Measurements from ENCODE around the gene NME4. TPM values are rescaled to one million over a fixed set of nuclear protein-coding genes. Genes with fewer than 3 reads are reported as not detected.
A peak's percentile ranks its signal among the peaks of the same experiment; 100 is the strongest.

Gene NME4
- total RNA-seq, 5 donors from 2014 or later (not counting 1 experiment from before 2014, with no cell fraction given), result 32.5 to 48.4 (median 41.3) TPM

GRCh38 chr16:371515-372301 lies 25.3 kb upstream of the NME4 start:
- ChIA-PET CTCF (no interaction called here), POLR2A (no interaction called here)
- Mint-ChIP-seq H3K4me3 (peak overlapping the region in 1 of 3 donors; percentile 12), H3K4me1 (peaks cover 15 to 24% (median 18%) of the 10 kb centered on the region in 3 donors), H3K36me3 (peaks cover 15% of the 10 kb centered on the region), H3K27ac (peak overlapping the region; percentile 52 to 76), H3K27me3 (no peaks in the 10 kb centered on the region), H3K9me3 (no peaks in the 10 kb centered on the region)
- Histone ChIP-seq H3K9me3 (no peaks in the 10 kb centered on the region), H3K4me1 (ENCODE audit: control insufficient read depth in 1 of 2, extremely low read depth in 1 of 2, insufficient read depth in 2 of 2, low read length in 2 of 2) (peaks cover 2 to 28% of the 10 kb centered on the region in 2 experiments), H3K27ac (ENCODE audit: low read length) (no peak overlapping the region), H3K27me3 (replicated peaks in 1 of 2; ENCODE audit: control insufficient read depth in 2 of 2, extremely low read depth in 1 of 2, insufficient read depth in 2 of 2, low read length in 1 of 2) (no peaks in the 10 kb centered on the region), H3K36me3 (ENCODE audit: control insufficient read depth in 2 of 2, extremely low read depth in 1 of 2, insufficient read depth in 1 of 2, low read length in 1 of 2) (peaks cover 27 to 54% of the 10 kb centered on the region in 2 donors), H3K4me3 (ENCODE audit: control insufficient read depth in 1 of 2, extremely low read depth in 1 of 2, low read length in 1 of 2) (no peak overlapping the region)
- DNase-seq, result no peak
- no peak for ATAC-seq (replicated peaks in 1 of 4)
- 92% methylated on average over 29 of the region's 31 CpGs for WGBS (ENCODE audit: insufficient coverage)

- Histone ChIP-seq H3K9me3 (no peaks in the 10 kb centered on the region), H3K36me3 (ENCODE audit: control insufficient read depth in 2 of 2, extremely low read depth in 1 of 2, insufficient read depth in 1 of 2, low read length in 1 of 2) (peaks cover 27 to 60% of the 10 kb centered on the region in 2 donors), H3K27ac (ENCODE audit: low read length) (no peak overlapping the region), H3K4me3 (ENCODE audit: control insufficient read depth in 1 of 2, extremely low read depth in 1 of 2, low read length in 1 of 2) (no peak overlapping the region), H3K27me3 (replicated peaks in 1 of 2; ENCODE audit: control insufficient read depth in 2 of 2, extremely low read depth in 1 of 2, insufficient read depth in 2 of 2, low read length in 1 of 2) (no peaks in the 10 kb centered on the region), H3K4me1 (ENCODE audit: control insufficient read depth in 1 of 2, extremely low read depth in 1 of 2, insufficient read depth in 2 of 2, low read length in 2 of 2) (peaks cover 2 to 28% of the 10 kb centered on the region in 2 experiments)
- Mint-ChIP-seq H3K4me1 (peaks cover 15 to 24% (median 18%) of the 10 kb centered on the region in 3 donors), H3K27ac (no peak overlapping the region), H3K36me3 (peaks cover 11% of the 10 kb centered on the region), H3K27me3 (no peaks in the 10 kb centered on the region), H3K4me3 (no peak overlapping the region), H3K9me3 (no peaks in the 10 kb centered on the region)
- WGBS (ENCODE audit: insufficient coverage), result 94% methylated on average over 19 of the region's 19 CpGs
- DNase-seq, result no peak
- ChIA-PET CTCF (no interaction called here), POLR2A (no interaction called here)
- ATAC-seq (replicated peaks in 1 of 4), result no peak
These were observed 24.6 kb upstream of the NME4 start for GRCh38 chr16:372302-372983.

- CTCF ChIA-PET, result no interaction called here
- Mint-ChIP-seq H3K27me3 (no peaks in the 10 kb centered on the region), H3K9me3 (no peaks in the 10 kb centered on the region), H3K36me3 (peaks cover 11% of the 10 kb centered on the region), H3K4me1 (peaks cover 15 to 24% (median 18%) of the 10 kb centered on the region in 3 donors), H3K4me3 (no peak overlapping the region), H3K27ac (no peak overlapping the region)
- WGBS (ENCODE audit: insufficient coverage), result 96% methylated on average over 4 of the region's 5 CpGs
- ATAC-seq (replicated peaks in 1 of 4) (no peak), DNase-seq (no peak)
- Histone ChIP-seq H3K4me1 (ENCODE audit: control insufficient read depth in 1 of 2, extremely low read depth in 1 of 2, insufficient read depth in 2 of 2, low read length in 2 of 2) (peaks cover 2 to 28% of the 10 kb centered on the region in 2 experiments), H3K36me3 (ENCODE audit: control insufficient read depth in 2 of 2, extremely low read depth in 1 of 2, insufficient read depth in 1 of 2, low read length in 1 of 2) (peaks cover 27 to 59% of the 10 kb centered on the region in 2 donors), H3K27me3 (replicated peaks in 1 of 2; ENCODE audit: control insufficient read depth in 2 of 2, extremely low read depth in 1 of 2, insufficient read depth in 2 of 2, low read length in 1 of 2) (no peaks in the 10 kb centered on the region), H3K9me3 (no peaks in the 10 kb centered on the region), H3K27ac (ENCODE audit: low read length) (no peak overlapping the region), H3K4me3 (ENCODE audit: control insufficient read depth in 1 of 2, extremely low read depth in 1 of 2, low read length in 1 of 2) (no peak overlapping the region)
- POLR2A ChIA-PET, result no interaction called here
These were observed 23.9 kb upstream of the NME4 start for GRCh38 chr16:373020-373598.

DNA sequence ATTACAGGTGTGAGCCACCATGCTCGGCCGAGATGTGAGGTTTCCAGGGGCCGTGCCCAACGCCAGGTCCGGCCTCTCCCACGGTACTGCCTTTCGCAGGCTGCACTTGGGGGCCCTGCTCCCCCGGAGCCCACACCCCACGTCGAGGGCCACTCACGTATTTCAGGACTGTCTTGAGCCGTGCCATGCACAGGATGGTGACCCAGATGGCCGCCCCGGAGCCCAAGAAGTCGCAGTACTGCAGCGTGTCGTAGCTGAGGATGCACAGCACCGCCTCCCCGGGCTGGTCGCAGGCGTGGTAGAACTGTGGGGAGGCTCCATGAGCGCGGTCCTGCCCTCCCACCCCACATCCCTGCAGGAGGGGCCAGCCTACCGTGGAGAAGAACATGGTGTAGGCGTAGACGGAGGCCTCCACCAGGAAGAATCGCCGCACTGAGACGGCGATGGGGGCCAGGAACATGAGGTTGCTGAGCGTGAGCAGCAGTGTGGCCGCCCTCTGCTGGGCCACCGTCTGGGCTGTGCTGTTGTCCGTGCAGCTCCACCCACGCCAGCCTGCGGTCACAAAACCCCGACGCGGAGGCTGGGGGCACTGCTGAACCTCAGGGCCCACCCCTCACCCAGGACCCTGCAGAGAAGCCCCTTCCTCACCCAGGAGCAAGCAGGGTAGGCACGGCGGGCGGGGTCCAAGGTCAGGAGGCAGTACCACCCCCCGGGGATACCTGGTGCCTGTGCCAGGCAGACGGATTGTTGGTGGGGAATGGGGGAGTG lies 23.0 kb upstream of the NME4 start:
- peaks cover 18 to 28% (median 20%) of the 10 kb centered on the region in 3 donors for H3K4me1 Mint-ChIP-seq
- no peak overlapping the region for H3K4me3 Mint-ChIP-seq
- 95% methylated on average over 28 of the region's 44 CpGs for WGBS (ENCODE audit: insufficient coverage)
- no peak overlapping the region for H3K27ac Mint-ChIP-seq
- DNase-seq (no peak), ATAC-seq (replicated peaks in 1 of 4) (no peak)
- H3K36me3 Mint-ChIP-seq, result peaks cover 7% of the 10 kb centered on the region
- Histone ChIP-seq H3K27me3 (replicated peaks in 1 of 2; ENCODE audit: control insufficient read depth in 2 of 2, extremely low read depth in 1 of 2, insufficient read depth in 2 of 2, low read length in 1 of 2) (no peaks in the 10 kb centered on the region), H3K4me3 (ENCODE audit: control insufficient read depth in 1 of 2, extremely low read depth in 1 of 2, low read length in 1 of 2) (no peak overlapping the region), H3K4me1 (ENCODE audit: control insufficient read depth in 1 of 2, extremely low read depth in 1 of 2, insufficient read depth in 2 of 2, low read length in 2 of 2) (peaks cover 2 to 33% of the 10 kb centered on the region in 2 experiments), H3K36me3 (ENCODE audit: control insufficient read depth in 2 of 2, extremely low read depth in 1 of 2, insufficient read depth in 1 of 2, low read length in 1 of 2) (peaks cover 27 to 56% of the 10 kb centered on the region in 2 donors), H3K27ac (ENCODE audit: low read length) (no peak overlapping the region), H3K9me3 (no peaks in the 10 kb centered on the region)
- POLR2A ChIA-PET, result no interaction called here
- CTCF ChIA-PET, result no interaction called here
- no peaks in the 10 kb centered on the region for H3K9me3 Mint-ChIP-seq
- no peaks in the 10 kb centered on the region for H3K27me3 Mint-ChIP-seq

DNA sequence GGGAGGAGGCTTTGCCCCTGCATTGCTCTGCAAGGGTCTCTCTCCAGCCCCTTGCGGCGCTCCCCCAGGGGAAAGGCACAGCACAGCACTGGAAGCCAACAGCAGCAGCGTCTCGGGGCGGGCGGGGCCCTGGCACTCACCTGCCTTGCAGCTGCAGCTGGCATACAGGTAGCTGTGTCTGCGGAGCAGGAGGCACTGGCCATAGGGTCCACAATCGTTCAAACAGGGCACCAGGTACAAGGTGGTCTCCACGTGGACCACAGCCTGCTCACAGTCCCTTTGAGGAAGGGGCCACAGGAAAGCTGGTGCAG lies 22.4 kb upstream of the NME4 start:
- no peak for DNase-seq
- no peaks in the 10 kb centered on the region for H3K27me3 ChIP-seq (replicated peaks in 1 of 2; ENCODE audit: control insufficient read depth in 2 of 2, extremely low read depth in 1 of 2, insufficient read depth in 2 of 2, low read length in 1 of 2)
- 96% methylated on average over 9 of the region's 9 CpGs for WGBS (ENCODE audit: insufficient coverage)
- POLR2A ChIA-PET, result no interaction called here
- peaks cover 17 to 30% (median 20%) of the 10 kb centered on the region in 3 donors for H3K4me1 Mint-ChIP-seq
- no peak overlapping the region for H3K4me3 Mint-ChIP-seq
- CTCF ChIA-PET, result no interaction called here
- H3K27ac ChIP-seq (ENCODE audit: low read length), result no peak overlapping the region
- no peak overlapping the region for H3K4me3 ChIP-seq (ENCODE audit: control insufficient read depth in 1 of 2, extremely low read depth in 1 of 2, low read length in 1 of 2)
- no peak for ATAC-seq (replicated peaks in 1 of 4)
- no peaks in the 10 kb centered on the region for H3K9me3 ChIP-seq
- H3K9me3 Mint-ChIP-seq, result no peaks in the 10 kb centered on the region
- H3K36me3 ChIP-seq (ENCODE audit: control insufficient read depth in 2 of 2, extremely low read depth in 1 of 2, insufficient read depth in 1 of 2, low read length in 1 of 2), result peaks cover 27 to 56% of the 10 kb centered on the region in 2 donors
- H3K27ac Mint-ChIP-seq, result no peak overlapping the region
- peaks cover 7% of the 10 kb centered on the region for H3K36me3 Mint-ChIP-seq
- H3K4me1 ChIP-seq (ENCODE audit: control insufficient read depth in 1 of 2, extremely low read depth in 1 of 2, insufficient read depth in 2 of 2, low read length in 2 of 2), result peaks cover 2 to 33% of the 10 kb centered on the region in 2 experiments
- no peaks in the 10 kb centered on the region for H3K27me3 Mint-ChIP-seq

GRCh38 chr16:375212-375611 lies 21.8 kb upstream of the NME4 start:
- ChIA-PET POLR2A (no interaction called here), CTCF (no interaction called here)
- Histone ChIP-seq H3K4me1 (ENCODE audit: control insufficient read depth in 1 of 2, extremely low read depth in 1 of 2, insufficient read depth in 2 of 2, low read length in 2 of 2) (peaks cover 2 to 34% of the 10 kb centered on the region in 2 experiments), H3K36me3 (ENCODE audit: control insufficient read depth in 2 of 2, extremely low read depth in 1 of 2, insufficient read depth in 1 of 2, low read length in 1 of 2) (peaks cover 27 to 56% of the 10 kb centered on the region in 2 donors), H3K27ac (ENCODE audit: low read length) (no peak overlapping the region), H3K27me3 (replicated peaks in 1 of 2; ENCODE audit: control insufficient read depth in 2 of 2, extremely low read depth in 1 of 2, insufficient read depth in 2 of 2, low read length in 1 of 2) (no peaks in the 10 kb centered on the region), H3K4me3 (ENCODE audit: control insufficient read depth in 1 of 2, extremely low read depth in 1 of 2, low read length in 1 of 2) (no peak overlapping the region), H3K9me3 (no peaks in the 10 kb centered on the region)
- WGBS (ENCODE audit: insufficient coverage), result 92% methylated on average over 21 of the region's 23 CpGs
- Mint-ChIP-seq H3K4me1 (peaks cover 19 to 32% (median 24%) of the 10 kb centered on the region in 3 donors), H3K36me3 (peaks cover 7% of the 10 kb centered on the region), H3K27ac (no peak overlapping the region), H3K4me3 (no peak overlapping the region), H3K27me3 (no peaks in the 10 kb centered on the region), H3K9me3 (no peaks in the 10 kb centered on the region)
- ATAC-seq (replicated peaks in 1 of 4), result no peak
- no peak for DNase-seq
